Glutamatergic neuron (in vitro differentiated cells): ENCODE data around the gene ATP2A2. TPM values are rescaled to one million over a fixed set of nuclear protein-coding genes. Genes with fewer than 3 reads are reported as not detected.

Experiments used
- DNase-seq: peaks from one replicate; pipeline ENCODE4 v3.0.0; 2022
- H3K27ac Mint-ChIP-seq: one replicate; pipeline ENCODE4 v1.8.0; 2020; ENCODE audit warnings: mild to moderate bottlenecking, mixed read lengths, inconsistent platforms; ENCODE audit not compliant: unreplicated experiment
- H3K27me3 Mint-ChIP-seq: one replicate; pipeline ENCODE4 v1.8.0; 2020; ENCODE audit warnings: mild to moderate bottlenecking, moderate library complexity, mixed read lengths, inconsistent platforms; ENCODE audit not compliant: unreplicated experiment
- H3K36me3 Mint-ChIP-seq: one replicate; pipeline ENCODE4 v1.8.0; 2020; ENCODE audit warnings: mild to moderate bottlenecking, mixed read lengths, inconsistent platforms; ENCODE audit not compliant: unreplicated experiment
- H3K4me1 Mint-ChIP-seq: one replicate; pipeline ENCODE4 v1.8.0; 2020; ENCODE audit warnings: mild to moderate bottlenecking, low read depth, mixed read lengths, inconsistent platforms; ENCODE audit not compliant: unreplicated experiment
- H3K4me3 Mint-ChIP-seq: one replicate; pipeline ENCODE4 v1.8.0; 2020; ENCODE audit warnings: mild to moderate bottlenecking, mixed read lengths, inconsistent platforms; ENCODE audit not compliant: unreplicated experiment
- H3K9me3 Mint-ChIP-seq: one replicate; pipeline ENCODE4 v1.8.0; 2020; ENCODE audit warnings: mild to moderate bottlenecking, moderate library complexity, mixed read lengths, inconsistent platforms; ENCODE audit not compliant: unreplicated experiment
- total RNA-seq: library from RNA; stranded (reverse); fragmentation: NEBNext Ultra II Directional; extraction: Animal tissue kit (Norgen Biotek cat#: 25700); gene quantifications from one replicate; pipeline ENCODE4 v1.2.1, GENCODE V29; 2021; ENCODE audit not compliant: unreplicated experiment
- TF ChIP-seq, protein P1 (sequence below): fragments of 200-600 bp; sonication (generic); IDR thresholded peaks from one replicate; pipeline ENCODE4 v1.5.0; 2021; ENCODE audit not compliant: partially characterized antibody, unreplicated experiment

Gene ATP2A2
- total RNA-seq, 1 donor from 2014 or later = 269 TPM

DNA sequence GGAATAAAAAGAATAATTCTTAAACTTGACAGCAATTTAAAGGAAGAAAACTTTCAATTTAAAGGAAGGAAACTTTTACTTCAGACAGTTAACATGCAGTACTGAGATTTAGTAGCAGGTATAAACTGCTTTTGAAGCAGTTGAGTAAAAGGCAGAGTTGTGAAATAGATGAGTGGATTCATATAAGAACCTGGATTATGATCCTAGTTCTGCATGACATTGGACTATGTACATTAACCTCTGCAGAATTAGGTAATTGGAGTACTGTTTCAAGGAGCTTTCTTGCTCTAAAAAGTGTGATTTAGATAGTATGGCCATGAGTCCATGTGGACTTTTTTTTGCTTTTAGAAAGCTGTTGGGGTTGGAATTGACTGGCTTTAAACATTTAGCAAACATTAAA, 29.7 kb downstream of the ATP2A2 start:
- no peak overlapping the region for H3K27ac Mint-ChIP-seq
- no peak overlapping the region for H3K4me3 Mint-ChIP-seq
- H3K36me3 Mint-ChIP-seq = no peaks in the 10 kb centered on the region
- TF ChIP-seq, protein P1, sequence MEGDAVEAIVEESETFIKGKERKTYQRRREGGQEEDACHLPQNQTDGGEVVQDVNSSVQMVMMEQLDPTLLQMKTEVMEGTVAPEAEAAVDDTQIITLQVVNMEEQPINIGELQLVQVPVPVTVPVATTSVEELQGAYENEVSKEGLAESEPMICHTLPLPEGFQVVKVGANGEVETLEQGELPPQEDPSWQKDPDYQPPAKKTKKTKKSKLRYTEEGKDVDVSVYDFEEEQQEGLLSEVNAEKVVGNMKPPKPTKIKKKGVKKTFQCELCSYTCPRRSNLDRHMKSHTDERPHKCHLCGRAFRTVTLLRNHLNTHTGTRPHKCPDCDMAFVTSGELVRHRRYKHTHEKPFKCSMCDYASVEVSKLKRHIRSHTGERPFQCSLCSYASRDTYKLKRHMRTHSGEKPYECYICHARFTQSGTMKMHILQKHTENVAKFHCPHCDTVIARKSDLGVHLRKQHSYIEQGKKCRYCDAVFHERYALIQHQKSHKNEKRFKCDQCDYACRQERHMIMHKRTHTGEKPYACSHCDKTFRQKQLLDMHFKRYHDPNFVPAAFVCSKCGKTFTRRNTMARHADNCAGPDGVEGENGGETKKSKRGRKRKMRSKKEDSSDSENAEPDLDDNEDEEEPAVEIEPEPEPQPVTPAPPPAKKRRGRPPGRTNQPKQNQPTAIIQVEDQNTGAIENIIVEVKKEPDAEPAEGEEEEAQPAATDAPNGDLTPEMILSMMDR = no peak
- peaks cover 4% of the 10 kb centered on the region for H3K4me1 Mint-ChIP-seq
- DNase-seq = no peak
- peaks cover 3% of the 10 kb centered on the region for H3K9me3 Mint-ChIP-seq
- H3K27me3 Mint-ChIP-seq = peaks cover 2% of the 10 kb centered on the region

DNA sequence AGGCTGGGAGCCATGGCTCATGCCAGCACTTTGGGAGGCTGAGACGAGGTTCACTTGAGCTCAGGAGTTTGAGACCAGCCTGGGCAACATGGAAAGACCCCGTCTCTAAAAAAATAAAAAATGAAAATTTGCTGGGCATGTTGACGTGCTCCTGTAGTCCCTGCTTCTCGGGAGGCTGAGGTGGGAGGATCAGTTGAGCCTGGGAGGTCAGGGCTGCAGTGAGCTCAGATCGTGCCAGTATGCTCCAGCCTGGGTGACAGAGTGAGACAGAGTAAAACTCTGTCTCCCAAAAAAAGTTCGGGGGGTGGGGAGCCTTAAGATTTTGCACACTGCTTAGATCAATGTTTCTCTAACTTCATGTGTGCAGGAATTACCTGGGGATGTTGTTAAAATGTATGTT, 30.9 kb downstream of the ATP2A2 start:
- Mint-ChIP-seq H3K27ac (no peak overlapping the region), H3K27me3 (no peaks in the 10 kb centered on the region), H3K9me3 (peaks cover 5% of the 10 kb centered on the region), H3K4me1 (peaks cover 7% of the 10 kb centered on the region), H3K4me3 (no peak overlapping the region), H3K36me3 (no peaks in the 10 kb centered on the region)
- TF ChIP-seq, protein P1 = no peak
- DNase-seq = no peak

DNA sequence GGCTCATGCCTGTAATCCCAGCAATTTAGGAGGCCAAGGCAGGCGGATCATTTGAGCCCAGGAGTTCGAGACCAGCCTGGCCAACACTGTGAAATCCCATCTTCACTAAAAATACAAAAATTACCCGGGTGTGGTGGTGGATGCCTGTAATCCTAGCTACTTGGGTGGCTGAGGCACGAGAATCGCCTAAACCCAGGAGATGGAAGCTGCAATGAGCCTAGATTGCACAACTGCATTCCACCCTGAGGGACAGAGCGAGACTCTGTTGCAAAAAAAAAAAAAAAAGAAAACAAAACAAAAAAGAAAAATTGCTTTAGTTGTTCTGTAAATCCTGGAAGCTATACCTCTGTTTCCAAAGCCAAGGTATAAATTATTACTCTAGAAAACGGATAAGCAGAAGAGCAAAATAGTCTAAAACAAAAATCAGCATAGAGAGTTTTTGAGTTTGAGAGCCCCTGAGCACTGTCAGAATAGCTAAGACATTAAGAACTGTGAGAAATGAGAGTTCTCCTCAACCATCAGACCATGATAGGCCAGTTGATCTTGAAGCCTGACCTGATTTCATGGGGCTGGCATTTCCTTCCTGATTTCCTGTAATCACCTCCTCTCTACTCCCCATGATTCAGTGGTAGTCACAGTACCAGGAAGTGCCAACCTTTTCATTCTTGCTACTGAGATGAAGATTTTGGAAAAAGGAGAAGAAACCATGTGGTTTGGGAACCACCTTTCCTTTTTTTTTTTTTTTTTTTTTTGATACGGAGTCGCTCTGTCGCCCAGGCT, 31.7 kb downstream of the ATP2A2 start:
- H3K4me3 Mint-ChIP-seq = no peak overlapping the region
- no peak for DNase-seq
- H3K27ac Mint-ChIP-seq = no peak overlapping the region
- TF ChIP-seq, protein P1 = no peak
- peaks cover 4% of the 10 kb centered on the region for H3K4me1 Mint-ChIP-seq
- H3K36me3 Mint-ChIP-seq = no peaks in the 10 kb centered on the region
- peaks cover 5% of the 10 kb centered on the region for H3K9me3 Mint-ChIP-seq
- no peaks in the 10 kb centered on the region for H3K27me3 Mint-ChIP-seq

DNA sequence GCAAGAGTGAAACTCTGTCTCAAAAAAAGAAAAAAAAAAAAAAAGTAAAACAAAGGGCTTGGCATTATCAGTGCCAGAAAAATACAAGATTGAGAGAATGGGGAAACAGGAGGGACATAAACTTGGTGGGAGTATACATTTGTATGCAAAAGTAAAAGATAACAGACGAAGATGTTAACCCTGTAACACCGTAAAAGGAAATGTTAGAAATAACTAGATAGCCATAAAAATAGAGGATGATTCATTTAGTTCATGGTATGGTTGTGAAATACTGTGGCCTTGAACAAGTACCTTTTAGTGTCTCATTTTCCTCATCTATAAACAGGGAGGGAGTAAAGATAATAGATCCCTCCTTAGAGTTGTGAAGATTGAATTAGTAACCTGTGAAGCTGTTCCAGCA, 33.3 kb downstream of the ATP2A2 start:
- H3K4me3 Mint-ChIP-seq = no peak overlapping the region
- peaks cover 5% of the 10 kb centered on the region for H3K9me3 Mint-ChIP-seq
- H3K27me3 Mint-ChIP-seq = no peaks in the 10 kb centered on the region
- no peaks in the 10 kb centered on the region for H3K36me3 Mint-ChIP-seq
- TF ChIP-seq, protein P1 = no peak
- DNase-seq = no peak
- peaks cover 3% of the 10 kb centered on the region for H3K4me1 Mint-ChIP-seq
- H3K27ac Mint-ChIP-seq = no peak overlapping the region

DNA sequence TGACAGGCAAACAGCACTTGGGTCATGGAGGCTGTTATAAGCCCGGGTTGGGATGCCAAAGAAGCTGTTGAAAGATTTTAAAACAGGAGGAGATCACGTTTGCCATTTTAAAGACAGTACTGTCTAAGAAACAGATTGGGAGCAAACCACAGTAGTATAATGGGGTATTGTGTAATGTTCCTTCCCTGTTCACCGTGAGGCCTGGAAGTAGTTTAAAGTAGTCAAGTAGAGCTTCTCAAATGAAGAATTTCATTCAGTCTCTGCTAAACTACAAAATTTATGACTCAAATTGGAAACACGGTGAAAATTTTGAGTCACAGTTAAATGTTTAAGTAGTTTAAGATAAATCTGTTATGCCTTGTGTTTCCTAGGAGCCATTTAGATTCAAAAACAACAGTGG, 35.8 kb downstream of the ATP2A2 start:
- Mint-ChIP-seq H3K27ac (no peak overlapping the region), H3K36me3 (no peaks in the 10 kb centered on the region), H3K27me3 (no peaks in the 10 kb centered on the region), H3K9me3 (peaks cover 6% of the 10 kb centered on the region), H3K4me1 (peaks cover 3% of the 10 kb centered on the region), H3K4me3 (no peak overlapping the region)
- TF ChIP-seq, protein P1 = no peak
- no peak for DNase-seq
